Ascending aorta (tissue), 2 donors: Measurements from ENCODE around the gene DNAAF3. TPM values are rescaled to one million over a fixed set of nuclear protein-coding genes. Genes with fewer than 3 reads are reported as not detected.

Experiments
- DNase-seq, 2 donors: peaks; one replicate each; pipeline ENCODE4 v3.0.0-alpha.2; 2019; ENCODE audit warnings: low spot score in 2 of 2
- H3K27ac ChIP-seq, 2 donors: fragments of 200-600 bp; sonication (generic); one replicate each; pipeline ENCODE4 v1.5.1; 2016 to 2017; ENCODE audit warnings: mild to moderate bottlenecking in 1 of 2
- H3K27me3 ChIP-seq: fragments of 200-600 bp; sonication (generic); one replicate; pipeline ENCODE4 v1.5.1; 2017
- H3K36me3 ChIP-seq, 2 donors: fragments of 200-600 bp; sonication (generic); one replicate each; pipeline ENCODE4 v1.5.1; 2016
- H3K4me1 ChIP-seq, 2 donors: fragments of 200-600 bp; sonication (generic); one replicate each; pipeline ENCODE4 v1.5.1; 2016 to 2017; ENCODE audit warnings: mild to moderate bottlenecking in 1 of 2
- H3K4me3 ChIP-seq, 2 donors: fragments of 200-600 bp; sonication (generic); one replicate each; pipeline ENCODE4 v1.5.1; 2016 to 2017; ENCODE audit warnings: mild to moderate bottlenecking in 1 of 2
- H3K9me3 ChIP-seq, 2 donors: fragments of 200-600 bp; sonication (generic); one replicate each; pipeline ENCODE4 v1.5.1; 2016
- CTCF ChIP-seq, 3 experiments: fragments of 200-600 bp in 2 of 3; fragments of 450-650 bp in 1 of 3; sonication (generic) in 2 of 3; IDR thresholded peaks; one replicate each; pipeline ENCODE4 v1.5.1; 2016 to 2019; ENCODE audit warnings: antibody characterized with exemption in 3 of 3, mild to moderate bottlenecking in 1 of 3, moderate library complexity in 1 of 3
- intact Hi-C: fragments of 100-400 bp; cut with DNase I; formaldehyde crosslinking; loops from one replicate; pipeline ENCODE4 v1.15.1; 2023
- total RNA-seq: library from RNA; depleted of rRNA; stranded (reverse); fragments of >200 nt; gene quantifications from one replicate; pipeline ENCODE4 v1.1.0, GENCODE V29; 2016

DNAAF3 gene
- total RNA-seq, 1 donor from 2014 or later = not detected

- Histone ChIP-seq H3K36me3 (peaks cover 12 to 28% of the 10 kb centered on the region in 2 donors), H3K4me1 (peaks cover 5 to 16% of the 10 kb centered on the region in 2 donors), H3K4me3 (no peak overlapping the region), H3K9me3 (no peaks in the 10 kb centered on the region), H3K27me3 (no peaks in the 10 kb centered on the region), H3K27ac (no peak overlapping the region)
- intact Hi-C loops = loop anchor here (10.0 kb wide), 4 partner anchors 545 to 1245 kb away; partner anchors contain the start of genes CDC42EP5, MYADM, U2AF2 and ZNF444
- no peak for TF ChIP-seq CTCF (IDR thresholded peaks at IDR 0.05)
- DNase-seq = no peak
These were observed 56.7 kb downstream of the DNAAF3 start for GRCh38 chr19:55109527-55110291.

Other genes starting within 250 kb of the DNAAF3 start
- gene NLRP7, start 219.1 kb downstream of the DNAAF3 start, total RNA-seq = not detected
- gene NLRP2, start 200.2 kb downstream of the DNAAF3 start, total RNA-seq = not detected
- gene GP6, start 128.3 kb downstream of the DNAAF3 start, total RNA-seq = not detected
- gene RDH13, start 103.5 kb downstream of the DNAAF3 start, total RNA-seq = 12.1 TPM
- gene EPS8L1, start 90.7 kb downstream of the DNAAF3 start, total RNA-seq = not detected
- gene PPP1R12C, start 49.0 kb downstream of the DNAAF3 start, total RNA-seq = 219 TPM
- not detected for gene TNNT1, start 17.4 kb downstream of the DNAAF3 start, total RNA-seq
- not detected for gene TNNI3, start 8.9 kb downstream of the DNAAF3 start, total RNA-seq
- gene SYT5, start 13.7 kb upstream of the DNAAF3 start, total RNA-seq = not detected
- 0.64 TPM for gene PTPRH, start 42.9 kb upstream of the DNAAF3 start, total RNA-seq
- not detected for gene TMEM86B, start 62.1 kb upstream of the DNAAF3 start, total RNA-seq
- 68.3 TPM for gene PPP6R1, start 92.4 kb upstream of the DNAAF3 start, total RNA-seq
- gene HSPBP1, start 113.5 kb upstream of the DNAAF3 start, total RNA-seq = 72.7 TPM
- 6.5 TPM for gene BRSK1, start 117.4 kb upstream of the DNAAF3 start, total RNA-seq
- not detected for gene TMEM150B, start 158.7 kb upstream of the DNAAF3 start, total RNA-seq
- 21.7 TPM for gene KMT5C, start 173.3 kb upstream of the DNAAF3 start, total RNA-seq
- not detected for gene COX6B2, start 188.1 kb upstream of the DNAAF3 start, total RNA-seq
- gene GARIN5B, start 196.6 kb upstream of the DNAAF3 start, total RNA-seq = not detected
- not detected for gene IL11, start 203.8 kb upstream of the DNAAF3 start, total RNA-seq
- not detected for gene TMEM190, start 210.2 kb upstream of the DNAAF3 start, total RNA-seq
- gene TMEM238, start 217.7 kb upstream of the DNAAF3 start, total RNA-seq = not detected
- gene RPL28, start 219.3 kb upstream of the DNAAF3 start, total RNA-seq = 542 TPM
- gene UBE2S, start 241.2 kb upstream of the DNAAF3 start, total RNA-seq = 82.6 TPM